Upper lobe of left lung (tissue), 6 donors: Measurements from ENCODE around the gene TNXB. TPM values are rescaled to one million over a fixed set of nuclear protein-coding genes. Genes with fewer than 3 reads are reported as not detected.
"Not testable (repeated sequence)": the region's sequence is repeated elsewhere in the genome, so short reads cannot be mapped to it uniquely, and the experiment has no call there.

Experiments
- ATAC-seq, 2 donors: fragments of 200-7000 bp; cut with Tn5 transposase; one replicate each; pipeline ENCODE4 v1.9.1; 2022; ENCODE audit warnings: mild to moderate bottlenecking in 2 of 2, moderate library complexity in 2 of 2; ENCODE audit not compliant: low FRiP score in 2 of 2
- DNase-seq, 2 donors: peaks; one replicate each; pipeline ENCODE4 v3.0.0-alpha.2; 2019 to 2020
- H3K27ac ChIP-seq, 4 donors: fragments of 200-600 bp; sonication (generic); one replicate each; pipeline ENCODE4 v1.5.1; 2016 to 2019
- H3K27me3 ChIP-seq, 4 donors: fragments of 200-600 bp; sonication (generic); one replicate each; pipeline ENCODE4 v1.5.1; 2017 to 2019
- H3K36me3 ChIP-seq, 4 donors: fragments of 200-600 bp; sonication (generic); one replicate each; pipeline ENCODE4 v1.5.1; 2016 to 2019
- H3K4me1 ChIP-seq, 4 donors: fragments of 200-600 bp; sonication (generic); one replicate each; pipeline ENCODE4 v1.5.1; 2018 to 2019
- H3K4me3 ChIP-seq, 4 donors: fragments of 200-600 bp; sonication (generic); one replicate each; pipeline ENCODE4 v1.5.1; 2017 to 2019; ENCODE audit warnings: mild to moderate bottlenecking in 2 of 4, moderate library complexity in 1 of 4
- H3K9me3 ChIP-seq, 4 donors: fragments of 200-600 bp; sonication (generic); one replicate each; pipeline ENCODE4 v1.5.1; 2018 to 2019
- CTCF ChIP-seq, 6 experiments: fragments of 450-650 bp in 4 of 6; fragments of 200-600 bp in 2 of 6; sonication (generic) in 2 of 6; IDR thresholded peaks; one replicate each; pipeline ENCODE4 v1.5.1; 2016 to 2019; ENCODE audit warnings: antibody characterized with exemption in 6 of 6
- EP300 ChIP-seq, 4 donors: sonication (generic); formaldehyde crosslinking; IDR thresholded peaks; one replicate each; pipeline ENCODE4 v1.5.1; 2017; ENCODE audit warnings: antibody characterized with exemption in 4 of 4, control low read depth in 2 of 4
- POLR2A ChIP-seq, 4 donors: fragments of 450-650 bp; IDR thresholded peaks; one replicate each; pipeline ENCODE4 v1.5.1; 2016 to 2017; ENCODE audit warnings: antibody characterized with exemption in 4 of 4, mild to moderate bottlenecking in 2 of 4
- POLR2AphosphoS5 ChIP-seq, 2 donors: sonication (generic); formaldehyde crosslinking; IDR thresholded peaks; one replicate each; pipeline ENCODE4 v1.5.1; 2017; ENCODE audit warnings: antibody characterized with exemption in 2 of 2
- WGBS, 2 donors: methylation state at CpG; one replicate each; pipeline ENCODE4 v1.1.5; 2017 to 2018; 5-methylcytosine and 5-hydroxymethylcytosine counted together
- total RNA-seq, 6 donors: library from RNA; depleted of rRNA in 4 of 6; stranded (reverse); fragments of >200 nt in 4 of 6; gene quantifications; one replicate each; pipeline versions ENCODE4 v1.1.0 to v1.2.1, GENCODE V29; 2016 to 2021
- donor health status: DM: no; HTN: no; CAD: no; lungs with moderate emphysema.
- donor health status: DM: no; HTN: yes; CAD: no; lungs with severe emphysema.

TNXB gene
- total RNA-seq, 6 donors from 2014 or later: 58.1 to 206 (median 151) TPM

- TF ChIP-seq POLR2A (IDR thresholded peaks at IDR 0.05) (no peak), POLR2AphosphoS5 (IDR thresholded peaks at IDR 0.05) (no peak), CTCF (IDR thresholded peaks at IDR 0.05) (no peak), EP300 (IDR thresholded peaks at IDR 0.05) (no peak)
- H3K36me3 ChIP-seq: no peaks in the 10 kb centered on the region
- no peak overlapping the region for H3K4me3 ChIP-seq
- DNase-seq (no peak), ATAC-seq (no peak)
- 86 to 88% methylated on average over 4 of the region's 4 CpGs for WGBS, 2 donors
- peaks cover 0 to 35% (median 14%) of the 10 kb centered on the region in 4 donors for H3K27me3 ChIP-seq
- no peaks in the 10 kb centered on the region for H3K9me3 ChIP-seq
- peaks cover 6 to 31% (median 10%) of the 10 kb centered on the region in 4 donors for H3K4me1 ChIP-seq
- no peak overlapping the region for H3K27ac ChIP-seq
Measured at GRCh38 chr6:32147401-32148132, 38.4 kb upstream of the TNXB start.

- Histone ChIP-seq H3K27me3 (peaks cover 0 to 31% (median 14%) of the 10 kb centered on the region in 4 donors), H3K4me1 (peaks cover 0 to 24% (median 4%) of the 10 kb centered on the region in 4 donors), H3K4me3 (no peak overlapping the region), H3K27ac (no peak overlapping the region), H3K9me3 (no peaks in the 10 kb centered on the region), H3K36me3 (no peaks in the 10 kb centered on the region)
- no peak for ATAC-seq
- TF ChIP-seq POLR2AphosphoS5 (IDR thresholded peaks at IDR 0.05): no peak
- no peak for TF ChIP-seq EP300 (IDR thresholded peaks at IDR 0.05)
- no peak for TF ChIP-seq POLR2A (IDR thresholded peaks at IDR 0.05)
- no peak for TF ChIP-seq CTCF (IDR thresholded peaks at IDR 0.05)
- DNase-seq: no peak
- 47 to 55% methylated on average over 4 of the region's 4 CpGs for WGBS, 2 donors
Measured at GRCh38 chr6:32146687-32147086, 37.5 kb upstream of the TNXB start.

- peaks cover 0 to 31% (median 14%) of the 10 kb centered on the region in 4 donors for H3K27me3 ChIP-seq
- no peaks in the 10 kb centered on the region for H3K36me3 ChIP-seq
- H3K4me3 ChIP-seq: no peak overlapping the region
- H3K27ac ChIP-seq: no peak overlapping the region
- no peak for ATAC-seq
- TF ChIP-seq POLR2A (IDR thresholded peaks at IDR 0.05): no peak
- no peak for TF ChIP-seq POLR2AphosphoS5 (IDR thresholded peaks at IDR 0.05)
- no peak for TF ChIP-seq CTCF (IDR thresholded peaks at IDR 0.05)
- no peak for TF ChIP-seq EP300 (IDR thresholded peaks at IDR 0.05)
- H3K9me3 ChIP-seq: no peaks in the 10 kb centered on the region
- DNase-seq: no peak
- WGBS, 2 donors: 74 to 86% methylated on average over 1 of the region's 1 CpG
- peaks cover 0 to 22% (median 4%) of the 10 kb centered on the region in 4 donors for H3K4me1 ChIP-seq
Measured at GRCh38 chr6:32146287-32146686, 37.1 kb upstream of the TNXB start.

GRCh38 chr6:32144238-32144637, 35.1 kb upstream of the TNXB start:
- not testable (repeated sequence) for H3K4me3 ChIP-seq, ATAC-seq, H3K9me3 ChIP-seq, H3K27ac ChIP-seq, DNase-seq, H3K4me1 ChIP-seq, H3K36me3 ChIP-seq
- WGBS, 2 donors: 46 to 80% methylated on average over 7 of the region's 7 CpGs
- H3K27me3 ChIP-seq: peaks cover 0 to 17% (median 6%) of the 10 kb centered on the region in 4 donors

GRCh38 chr6:32140420-32141046, 31.4 kb upstream of the TNXB start:
- Histone ChIP-seq H3K9me3 (no peaks in the 10 kb centered on the region), H3K27me3 (no peaks in the 10 kb centered on the region), H3K36me3 (no peaks in the 10 kb centered on the region), H3K4me1 (no peaks in the 10 kb centered on the region), H3K4me3 (no peak overlapping the region), H3K27ac (no peak overlapping the region)
- ATAC-seq: no peak
- no peak for DNase-seq
- 53 to 65% methylated on average over 5 of the region's 5 CpGs for WGBS, 2 donors
- TF ChIP-seq EP300 (IDR thresholded peaks at IDR 0.05) (no peak), POLR2AphosphoS5 (IDR thresholded peaks at IDR 0.05) (no peak), POLR2A (IDR thresholded peaks at IDR 0.05) (no peak), CTCF (IDR thresholded peaks at IDR 0.05) (no peak)
